Measurements from ENCODE around the gene PERM1.
"Not testable (repeated sequence)": the region's sequence is repeated elsewhere in the genome, so short reads cannot be mapped to it uniquely, and the experiment has no call there.

The PERM1 gene

GRCh38 chr1:1021010-1021919 is 39.4 kb upstream of the PERM1 start:
- TF ChIP-seq CTCF (IDR thresholded peaks at IDR 0.05; ENCODE audit: control extremely low read depth, extremely low read depth, low read depth, missing control alignments), result no peak
- POLR2A ChIA-PET, result no interaction called here
- DNase-seq (ENCODE audit: extremely low spot score), result no peak
- CTCF ChIA-PET, result interaction anchor here (1.0 to 3.3 kb wide), 3 partner anchors 11 to 37 kb away, joined by 3 to 26 read pairs (median 4); no protein-coding TSS in a partner anchor

- ChIA-PET POLR2A (no interaction called here), CTCF (interaction anchor here (1.0 to 3.3 kb wide), 3 partner anchors 12 to 36 kb away, joined by 3 to 26 read pairs (median 4); no protein-coding TSS in a partner anchor)
- TF ChIP-seq CTCF (IDR thresholded peaks at IDR 0.05; ENCODE audit: control extremely low read depth, extremely low read depth, low read depth, missing control alignments), result no peak
- DNase-seq (ENCODE audit: extremely low spot score), result no peak
These were observed 38.6 kb upstream of the PERM1 start for GRCh38 chr1:1020415-1021009.

- CTCF ChIA-PET, result interaction anchor here (1.3 to 3.9 kb wide), 8 partner anchors 12 to 44 kb away, joined by 4 to 26 read pairs (median 6); partner anchors contain the start of gene PERM1
- no peak for TF ChIP-seq CTCF (IDR thresholded peaks at IDR 0.05; ENCODE audit: control extremely low read depth, extremely low read depth, low read depth, missing control alignments)
- peak; percentile 79 for DNase-seq (ENCODE audit: extremely low spot score)
- POLR2A ChIA-PET, result no interaction called here
These were observed 38.1 kb upstream of the PERM1 start, which contains the start of gene AGRN for GRCh38 chr1:1020000-1020404. AGRN (plus strand) TSS chr1:1020120; CDS start chr1:1020173, 53 bp downstream.

- ChIA-PET POLR2A (no interaction called here), CTCF (interaction anchor here (0.6 to 3.9 kb wide), 14 partner anchors 9 to 45 kb away, joined by 3 to 26 read pairs (median 5); partner anchors contain the start of gene PERM1)
- TF ChIP-seq CTCF (IDR thresholded peaks at IDR 0.05; ENCODE audit: control extremely low read depth, extremely low read depth, low read depth, missing control alignments), result peak; percentile 73
- peak; percentile 95 for DNase-seq (ENCODE audit: extremely low spot score)
These were observed 37.5 kb upstream of the PERM1 start for GRCh38 chr1:1019122-1019999.

GRCh38 chr1:1018321-1018685 is 36.4 kb upstream of the PERM1 start:
- POLR2A ChIA-PET; DNase-seq (ENCODE audit: extremely low spot score): not testable (repeated sequence)
- CTCF ChIA-PET, result interaction anchor here (1.0 to 3.9 kb wide), 10 partner anchors 8 to 114 kb away, joined by 3 to 26 read pairs (median 6); no protein-coding TSS in a partner anchor

- DNase-seq (ENCODE audit: extremely low spot score); POLR2A ChIA-PET: not testable (repeated sequence)
- CTCF ChIA-PET, result interaction anchor here (1.3 to 3.9 kb wide), 7 partner anchors 15 to 113 kb away, joined by 3 to 26 read pairs (median 8); no protein-coding TSS in a partner anchor
These were observed 35.8 kb upstream of the PERM1 start for GRCh38 chr1:1017397-1018320.
